Measurements from ENCODE around the gene KRTAP1-4.
"Not testable (repeated sequence)": the region's sequence is repeated elsewhere in the genome, so short reads cannot be mapped to it uniquely, and the experiment has no call there.

DNA sequence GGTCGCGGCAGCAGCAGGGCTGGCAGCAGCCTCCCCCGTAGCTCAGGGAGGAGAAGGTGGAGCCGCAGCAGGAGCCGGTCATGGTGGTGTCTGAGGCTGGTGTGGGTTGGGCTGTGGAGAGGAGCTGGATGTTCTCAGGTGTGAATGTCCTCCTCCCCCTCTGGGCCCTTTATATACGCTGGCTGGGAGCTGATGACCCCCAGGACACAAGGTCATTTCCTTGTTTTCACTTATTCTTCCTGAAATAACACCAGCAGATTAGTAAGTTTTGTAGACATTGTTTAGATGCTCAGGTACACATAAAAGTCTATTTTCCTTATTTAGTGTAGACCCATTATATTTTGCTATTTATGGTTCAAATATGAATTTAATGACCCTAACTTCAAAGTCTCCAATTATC lies 25.1 kb upstream of the KRTAP1-4 start, which contains the start of gene KRTAP2-2:
- TF ChIP-seq, protein P1, sequence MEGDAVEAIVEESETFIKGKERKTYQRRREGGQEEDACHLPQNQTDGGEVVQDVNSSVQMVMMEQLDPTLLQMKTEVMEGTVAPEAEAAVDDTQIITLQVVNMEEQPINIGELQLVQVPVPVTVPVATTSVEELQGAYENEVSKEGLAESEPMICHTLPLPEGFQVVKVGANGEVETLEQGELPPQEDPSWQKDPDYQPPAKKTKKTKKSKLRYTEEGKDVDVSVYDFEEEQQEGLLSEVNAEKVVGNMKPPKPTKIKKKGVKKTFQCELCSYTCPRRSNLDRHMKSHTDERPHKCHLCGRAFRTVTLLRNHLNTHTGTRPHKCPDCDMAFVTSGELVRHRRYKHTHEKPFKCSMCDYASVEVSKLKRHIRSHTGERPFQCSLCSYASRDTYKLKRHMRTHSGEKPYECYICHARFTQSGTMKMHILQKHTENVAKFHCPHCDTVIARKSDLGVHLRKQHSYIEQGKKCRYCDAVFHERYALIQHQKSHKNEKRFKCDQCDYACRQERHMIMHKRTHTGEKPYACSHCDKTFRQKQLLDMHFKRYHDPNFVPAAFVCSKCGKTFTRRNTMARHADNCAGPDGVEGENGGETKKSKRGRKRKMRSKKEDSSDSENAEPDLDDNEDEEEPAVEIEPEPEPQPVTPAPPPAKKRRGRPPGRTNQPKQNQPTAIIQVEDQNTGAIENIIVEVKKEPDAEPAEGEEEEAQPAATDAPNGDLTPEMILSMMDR (conservative IDR thresholded peaks at IDR 0.05; ENCODE audit: low read depth, low read length), result not testable (repeated sequence)
- TF ChIP-seq EZH2 (IDR thresholded peaks at IDR 0.05; ENCODE audit: borderline replicate concordance, low read depth, low read length, poor library complexity, severe bottlenecking), result not testable (repeated sequence)
